Ovary (tissue), 3 donors: ENCODE measurements around the gene FAHD2A.

ENCODE experiments used
- EP300 ChIP-seq: sonication (generic); formaldehyde crosslinking; IDR thresholded peaks from one replicate; pipeline ENCODE4 v1.6.1; 2017; ENCODE audit warnings: antibody characterized with exemption
- POLR2A ChIP-seq: fragments of 450-650 bp; IDR thresholded peaks from one replicate; pipeline ENCODE4 v1.6.1; 2017; ENCODE audit warnings: antibody characterized with exemption, mild to moderate bottlenecking, moderate library complexity
- TF ChIP-seq, protein P1 (sequence below), 3 donors: fragments of 450-650 bp in 2 of 3; fragments of 200-600 bp in 1 of 3; IDR thresholded peaks; one replicate each; pipeline versions ENCODE4 v1.5.1 to v1.8.0; 2016 to 2022; ENCODE audit warnings: antibody characterized with exemption in 3 of 3, mild to moderate bottlenecking in 1 of 3
- donor health status: DM: no; HTN: no; CAD: no.

DNA sequence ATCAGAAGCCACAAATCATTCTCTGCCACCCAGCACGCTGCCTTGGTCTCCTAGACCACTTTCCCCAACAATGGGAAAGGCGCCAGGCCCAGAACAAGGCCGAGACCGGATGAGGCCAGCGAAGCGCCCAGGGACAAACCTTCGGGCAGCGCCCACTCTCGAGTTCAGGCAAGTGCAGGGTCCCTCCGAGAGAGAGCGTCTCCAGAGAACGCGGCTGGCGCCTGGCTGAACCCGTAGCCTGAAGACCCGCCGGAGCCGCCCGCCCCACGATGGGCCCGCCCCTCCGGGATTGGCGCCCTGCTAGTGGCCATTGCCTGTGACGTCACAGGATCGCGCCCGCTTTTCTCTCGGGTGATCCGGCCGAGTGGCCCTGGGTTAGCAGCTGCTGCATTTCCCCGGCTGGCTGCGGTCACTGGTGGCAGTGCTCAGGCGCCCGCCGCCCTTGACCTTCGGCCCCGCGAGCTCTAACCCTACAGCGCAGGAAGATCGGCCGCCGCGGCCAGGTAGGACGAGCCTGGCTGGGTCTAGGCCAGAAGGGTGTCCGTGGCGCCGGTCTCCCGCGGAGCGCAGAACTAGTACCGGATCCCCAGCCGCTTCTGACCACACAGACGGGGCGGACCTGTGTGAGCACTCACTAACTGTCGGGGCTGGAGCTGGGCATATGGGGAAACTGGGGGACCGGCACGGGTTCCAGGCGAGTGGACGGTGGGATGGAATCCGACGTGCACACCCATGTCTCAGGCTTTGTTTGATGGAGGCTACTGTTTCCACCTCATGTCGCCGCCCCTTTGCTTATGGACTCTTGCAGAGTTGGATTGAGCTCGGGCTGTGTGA lies at the start of gene FAHD2A:
- TF ChIP-seq EP300 (no peak), POLR2A (peak; percentile 60)
- TF ChIP-seq, protein P1, sequence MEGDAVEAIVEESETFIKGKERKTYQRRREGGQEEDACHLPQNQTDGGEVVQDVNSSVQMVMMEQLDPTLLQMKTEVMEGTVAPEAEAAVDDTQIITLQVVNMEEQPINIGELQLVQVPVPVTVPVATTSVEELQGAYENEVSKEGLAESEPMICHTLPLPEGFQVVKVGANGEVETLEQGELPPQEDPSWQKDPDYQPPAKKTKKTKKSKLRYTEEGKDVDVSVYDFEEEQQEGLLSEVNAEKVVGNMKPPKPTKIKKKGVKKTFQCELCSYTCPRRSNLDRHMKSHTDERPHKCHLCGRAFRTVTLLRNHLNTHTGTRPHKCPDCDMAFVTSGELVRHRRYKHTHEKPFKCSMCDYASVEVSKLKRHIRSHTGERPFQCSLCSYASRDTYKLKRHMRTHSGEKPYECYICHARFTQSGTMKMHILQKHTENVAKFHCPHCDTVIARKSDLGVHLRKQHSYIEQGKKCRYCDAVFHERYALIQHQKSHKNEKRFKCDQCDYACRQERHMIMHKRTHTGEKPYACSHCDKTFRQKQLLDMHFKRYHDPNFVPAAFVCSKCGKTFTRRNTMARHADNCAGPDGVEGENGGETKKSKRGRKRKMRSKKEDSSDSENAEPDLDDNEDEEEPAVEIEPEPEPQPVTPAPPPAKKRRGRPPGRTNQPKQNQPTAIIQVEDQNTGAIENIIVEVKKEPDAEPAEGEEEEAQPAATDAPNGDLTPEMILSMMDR (IDR thresholded peaks at IDR 0.05) = peak in 1 of 3 donors; percentile 8
